Breast epithelium (tissue), 3 donors: ENCODE measurements around the gene SLC35D2.

ENCODE experiments used
- POLR2AphosphoS5 ChIP-seq, 3 donors: sonication (generic); formaldehyde crosslinking; IDR thresholded peaks; one replicate each; pipeline ENCODE4 v1.6.1; 2017; ENCODE audit warnings: antibody characterized with exemption in 3 of 3
- TF ChIP-seq, protein P1 (sequence below), 3 donors: fragments of 450-650 bp; IDR thresholded peaks; one replicate each; pipeline ENCODE4 v1.5.1; 2016 to 2017; ENCODE audit warnings: antibody characterized with exemption in 3 of 3, mild to moderate bottlenecking in 3 of 3, moderate library complexity in 3 of 3

GRCh38 chr9:96429732-96430131, 46.2 kb upstream of the SLC35D2 start:
- TF ChIP-seq POLR2AphosphoS5 (IDR thresholded peaks at IDR 0.05) = no peak
- TF ChIP-seq, protein P1, sequence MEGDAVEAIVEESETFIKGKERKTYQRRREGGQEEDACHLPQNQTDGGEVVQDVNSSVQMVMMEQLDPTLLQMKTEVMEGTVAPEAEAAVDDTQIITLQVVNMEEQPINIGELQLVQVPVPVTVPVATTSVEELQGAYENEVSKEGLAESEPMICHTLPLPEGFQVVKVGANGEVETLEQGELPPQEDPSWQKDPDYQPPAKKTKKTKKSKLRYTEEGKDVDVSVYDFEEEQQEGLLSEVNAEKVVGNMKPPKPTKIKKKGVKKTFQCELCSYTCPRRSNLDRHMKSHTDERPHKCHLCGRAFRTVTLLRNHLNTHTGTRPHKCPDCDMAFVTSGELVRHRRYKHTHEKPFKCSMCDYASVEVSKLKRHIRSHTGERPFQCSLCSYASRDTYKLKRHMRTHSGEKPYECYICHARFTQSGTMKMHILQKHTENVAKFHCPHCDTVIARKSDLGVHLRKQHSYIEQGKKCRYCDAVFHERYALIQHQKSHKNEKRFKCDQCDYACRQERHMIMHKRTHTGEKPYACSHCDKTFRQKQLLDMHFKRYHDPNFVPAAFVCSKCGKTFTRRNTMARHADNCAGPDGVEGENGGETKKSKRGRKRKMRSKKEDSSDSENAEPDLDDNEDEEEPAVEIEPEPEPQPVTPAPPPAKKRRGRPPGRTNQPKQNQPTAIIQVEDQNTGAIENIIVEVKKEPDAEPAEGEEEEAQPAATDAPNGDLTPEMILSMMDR (IDR thresholded peaks at IDR 0.05) = no peak
